COLO829 (cell line): ENCODE results near the gene C2CD4A.
A peak's percentile ranks its signal among the peaks of the same experiment; 100 is the strongest.

Experiments used
- DNase-seq: peaks from one replicate; pipeline ENCODE4 v3.0.0; 2012; ENCODE audit warnings: low spot score

Gene C2CD4A

DNA sequence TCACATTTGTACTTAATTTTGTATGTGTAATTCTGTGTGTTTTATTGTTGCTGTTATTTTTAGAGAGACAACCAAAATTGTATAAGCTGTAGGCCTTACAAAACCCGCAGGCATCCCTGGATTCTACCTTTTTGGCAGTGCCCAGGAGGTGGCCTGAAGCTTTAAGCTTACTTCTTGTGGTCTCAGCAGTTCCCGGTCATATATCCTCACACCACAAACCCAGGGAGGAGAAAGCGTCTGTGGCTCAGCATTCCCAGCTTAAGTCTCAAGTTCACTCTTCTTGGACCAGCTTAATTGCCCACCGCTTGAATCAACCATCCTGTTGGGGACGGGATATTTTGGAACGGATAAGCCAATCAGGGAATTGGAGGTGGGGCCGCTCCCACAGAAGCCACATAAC lies 36.7 kb downstream of the C2CD4A start:
- DNase-seq, result no peak

DNA sequence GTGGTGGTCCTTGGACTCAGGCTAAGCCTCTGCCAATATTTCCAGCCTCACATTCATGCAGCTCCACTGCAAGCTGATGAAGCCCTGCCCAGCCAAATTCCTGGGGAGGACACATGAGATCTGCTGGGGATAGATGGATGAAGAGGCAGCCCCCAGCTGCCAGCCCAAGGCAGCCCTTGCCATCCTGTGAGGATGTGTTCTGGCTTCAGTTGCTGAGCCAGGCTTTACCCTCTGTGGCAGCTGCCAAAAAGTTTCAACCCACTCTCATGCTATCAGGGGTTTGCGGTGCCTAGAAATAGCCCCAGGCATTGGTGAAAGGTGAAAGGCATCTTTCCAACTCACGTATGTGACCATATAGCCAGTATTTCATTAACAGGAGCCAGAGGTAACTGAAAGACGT lies 37.6 kb downstream of the C2CD4A start:
- no peak for DNase-seq

DNA sequence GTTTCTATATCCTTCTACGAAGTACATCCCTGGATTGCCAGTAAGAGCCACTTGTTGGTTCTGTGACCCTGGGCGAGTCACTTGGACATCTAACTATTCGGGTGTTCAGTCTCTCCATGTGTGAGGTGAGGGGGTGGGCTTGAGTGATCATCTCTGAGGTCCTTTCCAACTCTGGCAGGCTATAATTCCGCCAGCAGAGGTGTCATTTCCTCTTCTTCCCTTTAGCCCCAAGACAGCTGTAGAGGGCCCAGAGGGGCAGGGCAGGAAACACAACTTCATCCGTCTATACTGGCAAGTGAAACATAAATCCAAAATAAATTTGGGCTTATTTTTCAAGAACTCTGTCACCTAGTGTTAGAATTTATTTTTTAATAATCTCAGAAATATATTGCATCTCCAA lies 38.1 kb downstream of the C2CD4A start:
- no peak for DNase-seq

GRCh38 chr15:62105266-62105665 lies 38.5 kb downstream of the C2CD4A start:
- DNase-seq, result no peak

DNA sequence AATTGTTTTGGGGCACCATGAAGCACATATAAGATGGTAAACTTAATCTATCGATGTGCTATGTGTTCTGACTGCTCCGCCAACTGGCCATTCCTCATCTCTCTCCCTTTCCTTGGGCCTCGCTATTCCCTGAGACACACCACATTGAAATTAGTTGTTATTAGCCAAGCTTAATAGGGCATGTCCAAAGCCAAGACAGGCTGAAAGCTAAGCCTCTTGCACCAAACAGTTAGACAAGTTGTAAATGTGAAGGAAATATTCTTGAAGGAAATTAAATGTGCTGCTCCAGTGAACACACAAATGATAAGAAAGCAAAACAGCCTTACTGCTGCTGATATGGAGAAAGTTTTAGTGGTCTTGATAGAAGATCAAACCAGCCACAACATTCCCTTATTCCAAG lies 39.3 kb downstream of the C2CD4A start:
- no peak for DNase-seq

DNA sequence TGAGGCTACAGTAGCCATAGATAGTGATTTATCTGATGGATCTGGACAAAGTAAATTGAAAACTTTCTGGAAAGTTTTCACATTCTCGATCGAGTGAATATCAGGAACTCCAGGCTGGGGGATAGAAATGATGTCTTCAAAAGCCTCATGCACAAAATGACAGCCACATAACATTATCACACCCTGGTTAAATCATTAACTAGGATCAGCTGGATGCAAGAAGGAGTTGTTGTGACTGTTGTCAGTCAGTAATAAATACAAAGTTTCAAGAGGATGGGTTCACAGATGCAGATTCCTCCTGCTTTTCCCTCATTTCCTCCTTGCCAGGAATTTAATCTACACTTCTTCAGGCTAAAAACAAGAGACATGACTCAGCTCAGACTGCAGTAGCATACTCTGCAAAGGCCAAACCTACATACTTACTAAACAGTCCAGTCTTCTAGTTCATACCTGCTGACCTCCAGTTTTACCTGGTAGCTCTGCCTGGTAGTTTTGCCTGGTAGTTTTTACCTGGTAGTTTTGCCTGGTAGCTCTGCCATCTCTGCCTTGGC lies 40.9 kb downstream of the C2CD4A start:
- DNase-seq, result no peak

DNA sequence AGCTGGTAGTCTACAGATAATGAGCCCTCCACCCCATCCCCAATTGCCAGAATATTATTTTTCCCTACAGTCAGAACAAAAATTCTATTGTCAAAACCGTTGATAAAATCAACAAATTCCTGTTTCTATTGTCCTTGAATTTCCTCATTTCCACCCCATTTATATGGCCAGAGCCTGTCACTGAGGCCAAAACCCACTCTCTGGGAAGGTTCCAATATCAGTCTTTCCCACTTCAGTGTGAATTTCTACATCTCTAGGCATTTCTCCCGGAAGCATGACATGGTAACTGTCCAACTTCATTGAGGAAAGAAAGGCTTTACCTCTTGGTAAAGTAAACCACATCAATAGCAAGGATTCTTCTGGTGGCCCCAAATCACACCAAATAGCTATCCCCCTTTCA lies 41.6 kb downstream of the C2CD4A start:
- no peak for DNase-seq

DNA sequence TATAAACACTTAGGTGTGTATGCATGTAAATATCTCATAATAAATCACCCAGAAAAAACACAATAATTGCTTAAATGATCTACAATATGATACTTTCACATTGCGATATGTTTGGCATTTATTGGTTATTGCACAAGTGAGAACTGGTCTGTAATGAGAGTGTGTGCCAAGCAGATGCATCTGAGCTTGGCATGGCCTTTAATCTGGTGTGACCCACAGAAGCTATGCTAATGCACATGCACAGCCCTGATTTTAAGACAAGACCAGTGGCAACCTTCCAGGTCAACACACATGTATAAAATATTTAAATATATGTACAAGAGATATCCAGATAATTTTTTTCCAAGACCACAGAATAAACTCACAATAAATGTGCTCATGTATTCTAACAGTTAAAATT lies 42.7 kb downstream of the C2CD4A start:
- no peak for DNase-seq

- peak; percentile 44 for DNase-seq
Observed at GRCh38 chr15:62109982-62110851, 43.4 kb downstream of the C2CD4A start.

DNA sequence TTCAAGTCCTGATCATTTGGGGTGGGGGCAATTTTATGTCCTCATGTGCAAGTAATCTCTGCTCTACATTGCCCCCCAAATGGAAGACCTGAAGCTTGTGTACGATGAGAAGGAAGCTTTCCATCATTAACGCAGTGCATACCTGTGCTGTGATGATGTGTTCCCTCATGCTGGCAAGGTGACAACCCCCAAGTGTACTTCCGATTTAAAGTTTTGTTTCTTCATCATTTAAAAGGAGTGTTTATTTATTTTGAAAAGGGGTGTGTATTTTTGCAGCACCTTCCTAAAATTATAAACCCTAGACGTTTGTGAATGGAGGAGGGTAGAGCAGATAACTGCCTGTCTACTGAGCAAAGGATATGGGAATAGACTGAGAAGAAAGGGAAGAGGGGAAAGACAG lies 45.3 kb downstream of the C2CD4A start:
- DNase-seq, result no peak

DNA sequence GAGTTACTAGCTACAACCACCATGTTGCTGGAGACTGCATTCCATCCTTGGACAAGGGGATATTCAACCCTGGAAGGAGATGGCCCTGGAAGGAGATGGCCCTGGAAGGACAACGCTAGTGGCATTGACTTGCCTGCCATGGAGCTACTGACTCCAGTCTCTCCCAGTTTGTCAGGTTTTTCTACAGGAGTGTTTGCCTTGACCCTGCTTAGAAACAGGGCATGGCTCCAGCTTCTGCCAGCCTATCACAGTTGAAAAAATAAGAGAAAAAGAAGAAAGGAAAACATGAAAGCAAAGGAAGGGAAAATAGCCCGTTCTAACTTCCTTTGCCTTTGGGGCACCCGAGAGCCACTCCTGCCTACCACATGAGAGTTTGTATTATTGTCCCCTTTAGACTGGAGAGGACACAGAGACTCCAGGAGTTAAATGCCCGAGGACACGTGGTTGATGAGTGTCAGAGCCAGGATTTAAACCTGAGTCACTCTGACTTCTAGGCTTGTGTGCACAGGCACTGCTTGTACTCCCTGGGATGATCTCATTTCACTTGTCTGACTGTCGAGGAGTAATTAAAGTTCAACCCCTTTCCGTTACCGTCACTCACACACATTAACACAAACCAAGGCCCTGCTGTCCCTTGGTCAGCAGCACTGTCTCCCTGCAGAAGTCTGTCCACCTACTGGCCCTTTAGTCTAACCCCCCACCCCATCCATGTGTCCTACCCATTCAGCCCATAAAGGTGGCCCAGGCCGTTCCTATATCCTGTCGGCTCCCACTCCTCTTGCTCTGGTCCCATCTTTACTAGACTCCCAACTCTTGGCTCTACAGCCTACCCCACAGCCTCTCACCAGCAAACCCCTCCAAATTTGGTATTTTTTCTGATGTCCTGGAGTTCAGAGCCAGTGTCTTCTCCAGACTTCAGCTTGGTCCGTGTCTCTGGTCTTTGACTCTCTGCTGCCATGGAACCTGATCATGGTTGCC lies 46.1 kb downstream of the C2CD4A start:
- DNase-seq, result peak; percentile 51

- DNase-seq, result no peak
Observed at GRCh38 chr15:62115847-62116246, 49.1 kb downstream of the C2CD4A start.

DNA sequence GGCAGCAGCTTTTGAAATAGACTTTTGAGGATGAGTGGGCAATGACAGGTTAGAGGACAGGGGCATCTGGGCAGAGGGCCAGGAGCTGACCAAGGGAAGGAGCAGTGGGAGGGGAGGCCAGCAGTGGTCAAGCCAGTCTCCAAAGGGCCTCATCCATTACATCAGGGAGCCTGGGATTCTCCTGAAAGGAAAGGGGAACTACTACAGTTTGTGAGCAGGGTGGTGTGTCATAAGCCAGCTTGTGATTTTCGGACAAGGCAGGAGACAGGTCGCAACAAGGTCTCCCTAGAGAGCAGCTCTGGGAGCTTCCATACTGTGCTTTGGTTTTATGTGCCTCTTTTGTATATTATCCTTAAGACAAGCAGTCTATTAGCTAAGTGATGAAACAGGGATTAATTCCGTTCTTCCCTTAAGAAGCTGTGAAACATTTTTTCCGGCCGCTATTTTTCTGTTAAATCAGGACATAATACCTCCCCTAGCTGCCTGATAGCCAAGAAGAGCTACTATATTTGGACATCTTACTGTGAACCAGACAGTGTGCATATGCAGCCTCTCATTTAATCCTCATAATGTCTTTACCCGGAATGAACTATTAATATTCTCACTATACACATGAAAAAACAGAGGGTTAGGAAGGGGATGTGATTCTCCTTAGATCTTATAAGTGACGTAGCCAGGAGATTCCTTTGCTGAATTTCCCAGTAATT lies 51.9 kb downstream of the C2CD4A start:
- no peak for DNase-seq

GRCh38 chr15:62119227-62119864 lies 52.6 kb downstream of the C2CD4A start:
- peak; percentile 32 for DNase-seq

- DNase-seq, result no peak
Observed at GRCh38 chr15:62119874-62120273, 53.1 kb downstream of the C2CD4A start.
